Caco-2 (cell line): ENCODE data around the gene GOLGA6A. TPM values are rescaled to one million over a fixed set of nuclear protein-coding genes. Genes with fewer than 3 reads are reported as not detected.

Experiments
- BruUV-seq: library from RNA; stranded (reverse); fragments of 400-500 nt; replicated peaks from 2 replicates; lab custom pipeline; 2021; lab: Mats Ljungman, UMichigan
- CTCF ChIA-PET: fragments of 300-600 bp; sonication (Branson Sonifier 250); formaldehyde crosslinking; loops from one replicate; lab custom pipeline; 2022; ENCODE audit warnings: antibody characterized with exemption; lab: Charles Lee
- POLR2A ChIA-PET: fragments of 300-600 bp; sonication (Branson Sonifier 250); formaldehyde crosslinking; loops from one replicate; lab custom pipeline; 2022; ENCODE audit warnings: antibody characterized with exemption; lab: Charles Lee
- DNase-seq, 2 experiments: peaks; one replicate each; pipeline versions ENCODE4 v3.0.0 to v3.0.0-alpha.2; 2020 to 2022
- H3K27me3 ChIP-seq: replicated peaks from 2 replicates; pipeline ENCODE4 v1.6.0; 2011; ENCODE audit warnings: low read length; ENCODE audit not compliant: control insufficient read depth, insufficient read depth
- H3K36me3 ChIP-seq: 2 replicates; pipeline ENCODE4 v1.5.1; 2011; ENCODE audit warnings: low read length; ENCODE audit not compliant: control insufficient read depth, insufficient read depth
- H3K4me1 ChIP-seq: fragments of 250-450 bp; sonication (Bioruptor Pico); 2 replicates; pipeline ENCODE4 v1.5.1; 2020; ENCODE audit warnings: mild to moderate bottlenecking
- H3K4me3 ChIP-seq: 2 replicates; pipeline ENCODE4 v1.5.1; 2011; ENCODE audit warnings: low read depth, mild to moderate bottlenecking, control low read depth, low read length
- H3K9me3 ChIP-seq: fragments of 250-450 bp; sonication (Bioruptor Pico); 2 replicates; pipeline ENCODE4 v1.5.1; 2020; ENCODE audit warnings: mild to moderate bottlenecking, moderate library complexity
- H3K27ac Mint-ChIP-seq: one replicate; pipeline ENCODE4 v1.8.0; 2022; ENCODE audit warnings: mixed read lengths; ENCODE audit not compliant: unreplicated experiment
- H3K27me3 Mint-ChIP-seq: one replicate; pipeline ENCODE4 v1.8.0; 2022; ENCODE audit warnings: mixed read lengths; ENCODE audit not compliant: insufficient read depth, unreplicated experiment
- H3K36me3 Mint-ChIP-seq: one replicate; pipeline ENCODE4 v1.8.0; 2022; ENCODE audit warnings: mild to moderate bottlenecking, mixed read lengths; ENCODE audit not compliant: insufficient read depth, unreplicated experiment
- H3K4me1 Mint-ChIP-seq: one replicate; pipeline ENCODE4 v1.8.0; 2022; ENCODE audit warnings: low read depth, mixed read lengths; ENCODE audit not compliant: unreplicated experiment
- H3K4me3 Mint-ChIP-seq: one replicate; pipeline ENCODE4 v1.8.0; 2022; ENCODE audit warnings: mild to moderate bottlenecking, moderate library complexity, mixed read lengths; ENCODE audit not compliant: unreplicated experiment
- H3K9me3 Mint-ChIP-seq: one replicate; pipeline ENCODE4 v1.8.0; 2022; ENCODE audit warnings: mixed read lengths; ENCODE audit not compliant: unreplicated experiment
- CTCF ChIP-seq, 2 experiments: fragments of 200-600 bp in 1 of 2; IDR thresholded peaks; 1 replicate in 1 of 2; 2 replicates in 1 of 2; pipeline versions ENCODE4 v1.5.1 to v1.8.0; 2011 to 2022; ENCODE audit warnings: antibody characterized with exemption in 1 of 2, control low read depth in 1 of 2, inconsistent platforms in 1 of 2, low read depth in 1 of 2, low read length in 1 of 2, mild to moderate bottlenecking in 1 of 2, moderate library complexity in 1 of 2; ENCODE audit not compliant: insufficient read depth in 1 of 2, severe bottlenecking in 1 of 2, unreplicated experiment in 1 of 2
- intact Hi-C: fragments of 100-400 bp; cut with micrococcal nuclease; formaldehyde crosslinking; loops from one replicate; pipeline ENCODE4 v1.10.0; 2022; ENCODE audit not compliant: unreplicated experiment
- total RNA-seq: library from RNA; stranded (reverse); gene quantifications from 2 replicates; pipeline ENCODE4 v1.2.3, GENCODE V29; 2022

Gene GOLGA6A
- total RNA-seq, 1 experiment from 2014 or later: not detected

GRCh38 chr15:74122403-74123130 lies 40.2 kb upstream of the GOLGA6A start:
- ChIA-PET CTCF (interaction anchor here (1.2 kb wide), 1 partner anchor 188 kb away, joined by 3 read pairs; no protein-coding TSS in a partner anchor), POLR2A (no interaction called here)
- no peaks in the 10 kb centered on the region for H3K27me3 ChIP-seq
- H3K4me3 ChIP-seq: no peak overlapping the region
- Mint-ChIP-seq H3K27ac (no peak overlapping the region), H3K4me3 (no peak overlapping the region), H3K4me1 (no peaks in the 10 kb centered on the region), H3K36me3 (no peaks in the 10 kb centered on the region), H3K27me3 (peaks cover 21% of the 10 kb centered on the region), H3K9me3 (peaks cover 9% of the 10 kb centered on the region)
- H3K36me3 ChIP-seq: no peaks in the 10 kb centered on the region
- intact Hi-C loops: no loop called here
- DNase-seq: no peak
- no TSS peak for BruUV-seq
- H3K9me3 ChIP-seq: no peaks in the 10 kb centered on the region
- no peaks in the 10 kb centered on the region for H3K4me1 ChIP-seq
- TF ChIP-seq CTCF (IDR thresholded peaks at IDR 0.05; ENCODE audit: insufficient read depth in 1 of 2, low read depth in 1 of 2, low read length in 1 of 2, severe bottlenecking in 1 of 2, unreplicated experiment in 1 of 2): no peak

- Histone ChIP-seq H3K9me3 (no peaks in the 10 kb centered on the region), H3K4me1 (no peaks in the 10 kb centered on the region), H3K27me3 (no peaks in the 10 kb centered on the region), H3K36me3 (no peaks in the 10 kb centered on the region), H3K4me3 (no peak overlapping the region)
- peaks cover 9% of the 10 kb centered on the region for H3K9me3 Mint-ChIP-seq
- no TSS peak for BruUV-seq
- intact Hi-C loops: no loop called here
- ChIA-PET POLR2A (no interaction called here), CTCF (no interaction called here)
- H3K4me1 Mint-ChIP-seq: no peaks in the 10 kb centered on the region
- no peak overlapping the region for H3K27ac Mint-ChIP-seq
- peaks cover 17% of the 10 kb centered on the region for H3K27me3 Mint-ChIP-seq
- TF ChIP-seq CTCF (IDR thresholded peaks at IDR 0.05; ENCODE audit: insufficient read depth in 1 of 2, low read depth in 1 of 2, low read length in 1 of 2, severe bottlenecking in 1 of 2, unreplicated experiment in 1 of 2): no peak
- DNase-seq: no peak
- no peaks in the 10 kb centered on the region for H3K36me3 Mint-ChIP-seq
- H3K4me3 Mint-ChIP-seq: no peak overlapping the region
Observed at GRCh38 chr15:74121858-74122257, 39.5 kb upstream of the GOLGA6A start.

GRCh38 chr15:74121039-74121438 lies 38.7 kb upstream of the GOLGA6A start:
- no peaks in the 10 kb centered on the region for H3K36me3 Mint-ChIP-seq
- POLR2A ChIA-PET: no interaction called here
- H3K9me3 Mint-ChIP-seq: peaks cover 9% of the 10 kb centered on the region
- H3K4me3 ChIP-seq: no peak overlapping the region
- peaks cover 15% of the 10 kb centered on the region for H3K27me3 Mint-ChIP-seq
- CTCF ChIA-PET: no interaction called here
- no peak overlapping the region for H3K27ac Mint-ChIP-seq
- H3K4me1 ChIP-seq: no peaks in the 10 kb centered on the region
- H3K9me3 ChIP-seq: no peaks in the 10 kb centered on the region
- DNase-seq: no peak
- no TSS peak for BruUV-seq
- no peak for TF ChIP-seq CTCF (IDR thresholded peaks at IDR 0.05; ENCODE audit: insufficient read depth in 1 of 2, low read depth in 1 of 2, low read length in 1 of 2, severe bottlenecking in 1 of 2, unreplicated experiment in 1 of 2)
- intact Hi-C loops: no loop called here
- H3K27me3 ChIP-seq: no peaks in the 10 kb centered on the region
- H3K4me1 Mint-ChIP-seq: no peaks in the 10 kb centered on the region
- H3K36me3 ChIP-seq: no peaks in the 10 kb centered on the region
- no peak overlapping the region for H3K4me3 Mint-ChIP-seq
